Stimulated activated naive B cell treated with anti-CD40 and anti-IgM and Interleukin-4, amounts not matched to agents 10 μg/mL and 1 μg/mL and 100 μg/mL, for 72 hours (primary cell): ENCODE data around the gene WHAMM.
A peak's percentile ranks its signal among the peaks of the same experiment; 100 is the strongest.
"Not testable (repeated sequence)": the region's sequence is repeated elsewhere in the genome, so short reads cannot be mapped to it uniquely, and the experiment has no call there.

ENCODE experiments used
- ATAC-seq, 2 donors: fragments of 150-1000 bp; cut with Tn5 transposase; replicated peaks; 2 replicates each; pipeline ENCODE4 v1.10.0; 2021; ENCODE audit warnings: moderate library complexity in 1 of 2
- DNase-seq: peaks from one replicate; pipeline ENCODE4 v3.0.0; 2021
- H3K27ac Mint-ChIP-seq: one replicate; pipeline ENCODE4 v1.8.0; 2022; ENCODE audit warnings: mild to moderate bottlenecking, mixed read lengths
- H3K27me3 Mint-ChIP-seq, 2 donors: one replicate each; pipeline ENCODE4 v1.8.0; 2022; ENCODE audit warnings: mixed read lengths in 2 of 2
- H3K36me3 Mint-ChIP-seq, 2 donors: one replicate each; pipeline ENCODE4 v1.8.0; 2022; ENCODE audit warnings: mixed read lengths in 2 of 2, mild to moderate bottlenecking in 1 of 2
- H3K4me1 Mint-ChIP-seq, 2 donors: one replicate each; pipeline ENCODE4 v1.8.0; 2022; ENCODE audit warnings: mixed read lengths in 2 of 2, mild to moderate bottlenecking in 1 of 2
- H3K4me3 Mint-ChIP-seq, 2 donors: one replicate each; pipeline ENCODE4 v1.8.0; 2022; ENCODE audit warnings: mild to moderate bottlenecking in 2 of 2, mixed read lengths in 2 of 2, moderate library complexity in 1 of 2
- H3K9me3 Mint-ChIP-seq, 2 donors: one replicate each; pipeline ENCODE4 v1.8.0; 2022; ENCODE audit warnings: mixed read lengths in 2 of 2, mild to moderate bottlenecking in 1 of 2

Gene WHAMM

DNA sequence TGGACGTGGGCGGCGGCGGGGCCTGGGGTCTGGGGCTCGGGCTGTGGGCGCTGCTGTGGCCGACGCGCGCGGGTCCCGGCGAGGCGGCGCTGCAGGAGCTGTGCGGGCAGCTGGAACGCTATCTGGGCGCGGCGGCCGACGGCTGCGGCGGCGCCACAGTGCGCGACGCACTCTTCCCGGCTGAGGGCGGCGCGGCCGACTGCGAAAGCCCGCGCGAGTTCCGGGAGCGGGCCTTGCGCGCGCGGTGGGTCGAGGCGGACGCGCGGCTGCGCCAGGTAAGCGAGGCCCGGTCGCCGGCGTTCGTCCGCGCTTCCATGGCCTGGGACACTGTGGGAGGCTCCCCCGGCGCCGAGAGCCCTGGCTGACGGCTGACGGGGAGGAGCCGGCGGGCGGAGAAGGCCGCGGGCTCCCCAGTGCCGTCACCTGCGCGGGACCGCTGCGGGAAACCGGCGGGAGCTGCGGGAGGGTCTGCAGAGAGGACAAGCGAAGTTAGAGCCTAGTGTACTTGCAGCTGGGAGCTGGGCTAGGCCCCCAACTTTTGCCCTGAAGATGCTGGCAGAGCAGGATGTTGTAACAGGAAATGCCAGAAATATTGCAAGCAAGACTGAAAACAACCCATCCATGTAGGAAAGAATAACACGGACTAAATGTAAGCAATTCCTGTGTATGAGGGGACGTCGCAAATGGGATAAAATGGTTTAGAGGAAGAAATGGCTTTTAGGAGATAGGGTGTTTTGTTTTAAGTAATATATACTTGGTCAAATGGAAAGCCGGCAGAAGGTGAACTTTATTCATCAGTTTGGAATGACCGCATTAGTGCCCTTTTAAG, 847 bp downstream of the WHAMM start:
- Mint-ChIP-seq H3K4me1 (peaks cover 29 to 58% of the 10 kb centered on the region in 2 donors), H3K4me3 (peak overlapping the region; percentile 86 to 96), H3K27me3 (no peaks in the 10 kb centered on the region), H3K36me3 (peaks cover 20 to 31% of the 10 kb centered on the region in 2 donors), H3K9me3 (peaks cover 0 to 4% of the 10 kb centered on the region in 2 donors), H3K27ac (peak overlapping the region; percentile 97)
- DNase-seq = peak; percentile 35
- peak; percentile 4 to 17 for ATAC-seq

DNA sequence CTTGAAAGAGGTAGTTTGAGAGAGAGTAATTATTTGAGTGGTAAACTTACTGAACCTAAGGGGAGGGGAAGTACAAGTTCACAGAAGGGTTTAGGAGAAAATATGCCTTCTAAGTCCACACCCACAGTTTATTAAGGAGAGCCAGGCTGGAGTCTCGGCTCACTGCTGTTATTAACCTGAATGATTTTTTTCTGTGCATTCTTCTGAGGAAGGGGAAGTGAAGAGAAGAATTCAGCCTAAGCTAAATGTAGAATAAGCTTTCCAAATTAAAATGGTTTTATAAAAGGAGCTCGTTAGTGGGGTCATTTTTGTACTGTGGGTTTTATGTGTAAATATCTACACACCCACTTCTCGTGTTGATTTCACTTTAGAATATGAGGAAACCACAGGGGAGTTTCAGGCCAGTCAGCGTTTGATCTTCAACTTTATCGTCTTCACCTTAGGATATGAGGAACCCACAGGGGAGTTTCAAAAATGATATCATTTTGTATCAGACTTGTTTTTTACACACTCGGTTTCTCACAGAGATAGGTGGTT, 1.5 kb downstream of the WHAMM start:
- Mint-ChIP-seq H3K27me3 (no peaks in the 10 kb centered on the region), H3K4me1 (peaks cover 25 to 51% of the 10 kb centered on the region in 2 donors), H3K36me3 (peaks cover 23 to 37% of the 10 kb centered on the region in 2 donors), H3K9me3 (peaks cover 0 to 4% of the 10 kb centered on the region in 2 donors), H3K27ac (peak overlapping the region; percentile 97), H3K4me3 (peak overlapping the region; percentile 86 to 96)
- DNase-seq = peak; percentile 35
- peak; percentile 22 to 28 for ATAC-seq

DNA sequence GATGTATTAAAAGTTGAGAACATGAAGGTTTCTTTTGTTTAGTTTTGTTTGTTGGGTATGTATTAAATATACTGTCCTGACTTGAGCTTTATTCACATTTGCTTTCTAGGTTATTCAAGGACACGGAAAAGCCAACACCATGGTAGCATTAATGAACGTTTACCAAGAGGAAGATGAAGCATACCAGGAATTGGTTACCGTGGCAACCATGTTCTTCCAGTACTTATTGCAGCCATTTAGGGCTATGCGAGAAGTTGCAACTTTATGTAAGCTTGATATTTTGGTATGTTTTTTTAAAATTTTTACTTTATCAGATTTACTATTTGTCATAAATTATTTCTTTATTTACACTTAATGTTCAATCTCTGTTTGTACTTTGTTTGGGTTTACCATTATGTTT, 3.6 kb downstream of the WHAMM start:
- H3K36me3 Mint-ChIP-seq = peaks cover 30 to 46% of the 10 kb centered on the region in 2 donors
- peaks cover 0 to 4% of the 10 kb centered on the region in 2 donors for H3K9me3 Mint-ChIP-seq
- H3K27me3 Mint-ChIP-seq = no peaks in the 10 kb centered on the region
- ATAC-seq (no peak), DNase-seq (no peak)
- peaks cover 17 to 40% of the 10 kb centered on the region in 2 donors for H3K4me1 Mint-ChIP-seq
- H3K4me3 Mint-ChIP-seq = peak overlapping the region in 1 of 2 donors; percentile 86
- no peak overlapping the region for H3K27ac Mint-ChIP-seq

DNA sequence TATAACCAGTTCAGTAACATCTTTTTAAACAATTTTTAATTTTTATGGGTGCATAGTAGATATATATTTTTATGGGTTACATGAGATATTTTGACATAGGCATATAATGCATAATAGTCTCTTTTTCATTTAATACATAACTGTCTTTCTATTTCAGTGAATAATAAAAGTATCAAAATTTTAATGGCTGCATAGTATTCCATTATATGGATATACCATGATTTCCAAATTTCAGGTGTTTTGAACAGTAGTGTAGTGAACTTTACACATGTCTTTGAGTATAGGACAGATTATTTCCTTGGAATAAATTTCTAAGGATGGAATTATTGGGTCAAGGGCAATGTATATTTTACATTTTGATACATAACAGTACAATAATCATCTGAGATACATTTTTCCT, 10.7 kb downstream of the WHAMM start:
- peaks cover 28 to 40% of the 10 kb centered on the region in 2 donors for H3K36me3 Mint-ChIP-seq
- ATAC-seq = no peak
- H3K27ac Mint-ChIP-seq = no peak overlapping the region
- peaks cover 7% of the 10 kb centered on the region in 2 donors for H3K4me1 Mint-ChIP-seq
- no peaks in the 10 kb centered on the region for H3K27me3 Mint-ChIP-seq
- DNase-seq = no peak
- H3K4me3 Mint-ChIP-seq = no peak overlapping the region
- H3K9me3 Mint-ChIP-seq = no peaks in the 10 kb centered on the region

DNA sequence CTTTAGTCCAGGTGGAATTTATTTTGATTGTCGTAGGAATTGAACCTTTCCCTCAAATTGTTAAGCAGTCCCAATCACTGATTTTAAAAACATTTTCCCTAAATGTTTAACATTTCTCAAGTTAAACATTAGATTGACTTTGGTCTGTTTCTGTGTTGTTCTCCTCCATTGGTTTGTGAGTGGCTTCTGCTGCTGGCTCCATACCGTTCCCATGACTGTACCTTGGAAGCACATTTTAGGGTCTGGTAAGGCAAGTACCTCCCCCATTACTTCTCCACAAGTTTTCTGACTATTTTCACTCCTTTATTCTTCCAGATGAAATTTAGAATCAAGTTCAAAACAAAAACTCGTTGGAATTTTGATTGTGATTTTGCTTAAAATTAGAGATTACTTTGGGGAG, 12.0 kb downstream of the WHAMM start:
- ATAC-seq, H3K27ac Mint-ChIP-seq, H3K9me3 Mint-ChIP-seq, H3K4me3 Mint-ChIP-seq, H3K4me1 Mint-ChIP-seq, DNase-seq, H3K27me3 Mint-ChIP-seq: not testable (repeated sequence)
- peaks cover 25 to 36% of the 10 kb centered on the region in 2 donors for H3K36me3 Mint-ChIP-seq

DNA sequence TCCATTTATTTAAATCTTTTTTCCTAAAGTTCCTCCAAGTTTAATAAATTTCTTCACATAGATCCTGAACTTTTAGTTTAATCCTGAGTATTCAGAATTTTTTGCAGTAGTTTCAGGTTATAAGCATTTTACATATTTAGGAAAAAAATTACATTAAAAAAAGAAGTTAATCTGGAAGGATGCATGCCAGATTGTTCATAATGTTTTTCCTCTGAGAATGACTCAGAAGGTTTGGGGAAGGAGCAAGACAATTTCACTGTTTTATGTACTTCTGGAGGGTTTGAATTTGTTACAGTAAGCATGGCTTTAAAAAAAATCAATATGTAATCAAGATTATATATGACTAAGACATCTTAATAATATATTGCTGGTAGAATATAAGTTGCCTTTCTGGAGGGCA, 12.4 kb downstream of the WHAMM start:
- H3K27me3 Mint-ChIP-seq, DNase-seq, H3K4me1 Mint-ChIP-seq, H3K27ac Mint-ChIP-seq, H3K4me3 Mint-ChIP-seq, H3K9me3 Mint-ChIP-seq, ATAC-seq: not testable (repeated sequence)
- H3K36me3 Mint-ChIP-seq = peaks cover 23 to 36% of the 10 kb centered on the region in 2 donors

DNA sequence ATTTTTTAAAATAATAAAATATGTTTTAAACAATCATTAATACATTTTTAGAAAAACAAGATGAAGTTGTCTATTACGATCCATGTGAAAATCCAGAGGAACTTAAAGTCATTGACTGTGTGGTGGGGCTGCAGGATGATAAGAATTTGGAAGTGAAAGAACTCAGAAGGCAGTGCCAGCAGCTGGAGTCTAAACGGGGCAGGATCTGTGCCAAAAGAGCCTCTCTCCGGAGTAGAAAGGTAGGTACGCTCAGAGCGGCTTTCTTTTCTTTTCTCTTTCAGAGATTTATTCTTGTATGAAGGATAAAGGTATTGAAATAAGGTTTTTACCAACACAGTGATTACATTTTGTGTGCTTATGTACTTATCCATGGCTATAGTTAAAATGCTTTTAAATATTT, 13.6 kb downstream of the WHAMM start:
- Mint-ChIP-seq H3K4me1 (peaks cover 1 to 3% of the 10 kb centered on the region in 2 donors), H3K4me3 (no peak overlapping the region), H3K9me3 (no peaks in the 10 kb centered on the region), H3K27ac (no peak overlapping the region), H3K36me3 (peaks cover 24 to 38% of the 10 kb centered on the region in 2 donors), H3K27me3 (no peaks in the 10 kb centered on the region)
- DNase-seq = no peak
- no peak for ATAC-seq

DNA sequence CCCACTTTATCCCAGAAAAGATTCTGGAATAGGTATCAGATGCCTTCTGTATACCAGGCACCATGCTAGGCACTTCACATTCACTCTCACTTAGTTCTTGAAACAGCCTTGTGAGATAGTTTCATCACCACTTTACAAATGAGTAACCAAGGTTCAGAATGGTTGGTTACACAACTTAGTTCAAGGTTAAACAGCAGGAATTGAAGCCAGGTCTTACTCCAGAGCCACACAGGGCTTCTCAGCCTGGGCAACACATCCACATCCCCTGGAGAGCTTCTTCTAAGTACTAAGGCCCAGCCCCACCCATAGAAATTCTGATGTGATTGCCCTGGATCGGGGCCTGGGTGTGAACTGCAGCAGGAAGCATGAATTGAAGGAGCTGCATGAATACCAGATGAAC, 18.6 kb downstream of the WHAMM start:
- Mint-ChIP-seq H3K27ac (peak overlapping the region; percentile 79), H3K9me3 (peaks cover 0 to under 1% of the 10 kb centered on the region in 2 donors), H3K4me3 (no peak overlapping the region), H3K4me1 (peaks cover 22 to 45% of the 10 kb centered on the region in 2 donors), H3K27me3 (no peaks in the 10 kb centered on the region), H3K36me3 (peaks cover 26 to 50% of the 10 kb centered on the region in 2 donors)
- ATAC-seq (no peak), DNase-seq (no peak)

DNA sequence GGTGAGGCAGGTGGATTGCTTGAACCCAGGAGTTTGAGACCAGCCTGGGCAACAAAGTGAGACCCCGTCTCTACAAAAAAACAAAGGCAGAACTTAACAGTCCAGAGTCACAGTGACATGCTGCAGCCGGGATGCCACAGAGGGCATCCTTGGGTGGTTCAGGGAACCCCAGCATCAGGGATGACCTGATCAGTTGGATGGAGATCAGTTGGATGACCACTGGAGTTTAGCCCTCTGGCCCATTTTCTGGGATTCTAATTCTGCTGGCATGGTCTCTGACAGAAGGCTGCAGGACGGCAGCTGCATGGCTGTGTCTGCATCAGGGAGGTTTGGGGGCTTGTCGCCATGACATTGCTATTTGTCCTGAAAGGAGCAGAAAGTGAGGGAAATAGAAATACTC, 19.8 kb downstream of the WHAMM start:
- no peak overlapping the region for H3K4me3 Mint-ChIP-seq
- peaks cover 0 to 3% of the 10 kb centered on the region in 2 donors for H3K9me3 Mint-ChIP-seq
- DNase-seq (no peak), ATAC-seq (no peak)
- H3K27me3 Mint-ChIP-seq = no peaks in the 10 kb centered on the region
- H3K4me1 Mint-ChIP-seq = peaks cover 25 to 56% of the 10 kb centered on the region in 2 donors
- peak overlapping the region; percentile 10 for H3K27ac Mint-ChIP-seq
- H3K36me3 Mint-ChIP-seq = peaks cover 36 to 60% of the 10 kb centered on the region in 2 donors

DNA sequence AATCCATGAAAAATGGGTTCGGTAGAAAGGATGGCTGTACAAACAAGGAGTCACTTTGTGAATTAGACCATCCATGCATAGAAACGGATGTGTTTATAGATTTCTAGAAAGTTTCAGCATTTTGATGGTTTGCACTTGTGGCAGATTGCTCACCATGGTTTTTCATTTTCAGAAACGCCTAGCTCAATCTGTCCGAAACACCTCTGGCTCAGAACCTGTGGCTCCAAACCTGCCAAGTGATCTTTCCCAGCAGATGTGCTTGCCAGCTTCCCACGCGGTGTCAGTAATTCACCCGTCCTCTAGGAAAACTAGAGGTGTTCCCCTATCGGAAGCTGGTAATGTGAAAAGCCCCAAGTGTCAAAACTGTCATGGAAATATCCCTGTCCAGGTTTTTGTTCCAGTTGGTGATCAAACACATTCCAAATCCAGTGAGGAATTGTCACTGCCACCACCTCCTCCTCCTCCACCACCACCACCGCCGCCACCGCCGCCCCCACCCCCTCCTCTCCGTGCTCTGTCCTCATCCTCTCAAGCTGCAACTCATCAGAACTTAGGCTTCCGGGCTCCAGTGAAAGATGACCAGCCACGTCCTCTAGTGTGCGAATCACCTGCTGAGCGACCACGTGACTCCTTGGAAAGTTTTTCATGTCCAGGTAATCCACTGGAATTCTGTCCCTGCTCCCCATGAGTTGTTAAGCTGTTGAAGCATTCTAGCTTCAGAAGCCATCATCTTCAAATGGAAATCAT, 21.2 kb downstream of the WHAMM start:
- Mint-ChIP-seq H3K36me3 (peaks cover 45 to 66% of the 10 kb centered on the region in 2 donors), H3K9me3 (peaks cover 0 to 3% of the 10 kb centered on the region in 2 donors), H3K4me1 (peaks cover 26 to 58% of the 10 kb centered on the region in 2 donors), H3K27ac (no peak overlapping the region), H3K27me3 (no peaks in the 10 kb centered on the region), H3K4me3 (peak overlapping the region in 1 of 2 donors; percentile 11)
- DNase-seq = no peak
- no peak for ATAC-seq

DNA sequence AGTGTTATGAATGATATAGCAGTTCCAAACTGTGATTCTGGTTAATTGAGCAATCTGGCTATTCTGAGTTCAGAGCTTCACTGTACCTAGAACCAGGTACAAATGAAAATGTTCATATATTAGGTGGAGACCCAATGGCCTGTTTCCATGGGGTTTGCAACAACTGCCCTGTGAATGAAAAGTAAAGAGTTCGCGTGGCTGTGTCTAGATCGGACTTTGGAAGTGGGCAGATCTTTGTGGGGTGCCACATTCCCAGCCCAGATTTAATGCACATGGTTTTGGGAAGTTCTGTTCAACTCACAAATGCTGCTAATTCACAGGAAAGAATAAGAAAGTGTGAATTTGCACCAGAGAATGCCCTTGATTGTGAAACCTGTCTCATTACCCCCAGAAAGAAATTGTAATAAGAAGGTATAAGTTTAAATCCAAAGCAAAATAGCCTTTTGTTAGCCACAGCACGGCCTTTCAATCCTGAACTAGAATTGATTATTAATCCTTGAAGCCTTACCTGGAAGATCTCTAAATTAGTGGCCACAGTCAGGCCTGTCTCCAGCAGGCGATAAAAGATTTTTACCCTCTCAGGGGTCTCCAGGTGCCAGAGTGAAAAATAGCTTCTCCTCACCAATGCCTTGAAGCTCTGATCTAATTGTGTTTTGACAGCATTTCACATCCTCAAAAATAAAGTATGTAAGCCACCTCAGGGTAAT, 22.6 kb downstream of the WHAMM start:
- Mint-ChIP-seq H3K9me3 (peaks cover 0 to 3% of the 10 kb centered on the region in 2 donors), H3K4me1 (peaks cover 32 to 65% of the 10 kb centered on the region in 2 donors), H3K27me3 (no peaks in the 10 kb centered on the region), H3K27ac (peak overlapping the region; percentile 97), H3K36me3 (peaks cover 55 to 73% of the 10 kb centered on the region in 2 donors), H3K4me3 (peak overlapping the region; percentile 69 to 70)
- DNase-seq (no peak), ATAC-seq (no peak)

DNA sequence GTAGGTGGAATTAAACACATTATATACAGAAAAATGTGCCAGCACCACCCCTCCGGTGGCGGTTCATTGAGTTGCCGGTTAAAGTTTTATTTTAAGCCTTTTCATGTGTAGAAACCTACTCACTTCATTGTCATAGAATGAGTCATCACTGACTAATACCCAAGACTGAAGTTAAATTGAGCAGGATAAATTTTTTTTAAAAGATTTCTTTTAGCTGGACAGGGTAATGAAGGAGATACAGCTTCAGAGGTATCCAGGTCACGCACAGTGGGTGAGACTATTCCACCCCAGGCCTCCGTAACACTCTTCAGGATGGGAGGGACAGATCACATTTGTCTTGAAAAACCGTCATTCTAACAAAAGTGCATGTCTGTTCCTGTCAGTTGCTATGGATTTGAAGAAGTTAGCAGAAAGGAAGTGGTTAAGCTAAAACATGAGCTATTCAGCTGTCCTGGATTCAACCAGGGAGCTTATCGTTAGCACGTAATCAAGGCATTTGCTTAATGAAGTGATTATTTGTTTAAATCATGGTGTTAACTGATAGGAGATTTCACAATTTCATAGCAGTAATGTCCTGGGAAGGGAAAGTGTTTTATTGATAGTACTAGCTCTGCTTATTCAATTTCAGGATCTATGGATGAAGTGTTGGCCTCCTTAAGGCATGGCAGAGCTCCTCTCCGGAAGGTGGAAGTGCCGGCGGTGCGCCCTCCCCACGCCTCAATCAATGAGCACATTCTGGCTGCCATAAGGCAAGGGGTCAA, 23.4 kb downstream of the WHAMM start:
- H3K4me3 Mint-ChIP-seq = peak overlapping the region; percentile 69 to 70
- peaks cover 35 to 68% of the 10 kb centered on the region in 2 donors for H3K4me1 Mint-ChIP-seq
- peaks cover 2 to 3% of the 10 kb centered on the region in 2 donors for H3K9me3 Mint-ChIP-seq
- peaks cover 62 to 77% of the 10 kb centered on the region in 2 donors for H3K36me3 Mint-ChIP-seq
- H3K27ac Mint-ChIP-seq = peak overlapping the region; percentile 97
- DNase-seq (peak; percentile 52), ATAC-seq (peak; percentile 89 to 92)
- no peaks in the 10 kb centered on the region for H3K27me3 Mint-ChIP-seq

DNA sequence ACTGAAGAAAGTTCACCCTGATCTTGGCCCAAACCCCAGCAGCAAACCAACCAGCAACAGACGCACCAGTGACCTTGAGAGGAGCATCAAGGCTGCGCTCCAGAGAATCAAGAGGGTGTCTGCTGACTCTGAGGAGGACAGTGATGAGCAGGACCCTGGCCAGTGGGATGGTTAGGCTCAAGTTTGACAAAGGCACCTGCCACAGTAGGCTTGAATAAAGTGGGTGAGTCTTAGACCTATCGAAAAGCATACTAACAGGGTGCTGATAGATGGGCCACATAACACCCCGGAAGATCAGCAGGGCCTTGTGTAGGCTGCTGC, 23.9 kb downstream of the WHAMM start:
- Mint-ChIP-seq H3K27ac (peak overlapping the region; percentile 97), H3K27me3 (no peaks in the 10 kb centered on the region), H3K4me3 (peak overlapping the region; percentile 69 to 70), H3K4me1 (peaks cover 38 to 66% of the 10 kb centered on the region in 2 donors), H3K36me3 (peaks cover 62 to 77% of the 10 kb centered on the region in 2 donors), H3K9me3 (peaks cover 2 to 3% of the 10 kb centered on the region in 2 donors)
- no peak for ATAC-seq
- DNase-seq = no peak
